GM21737 (cell line): ENCODE measurements around the gene MIR17HG.
A peak's percentile ranks its signal among the peaks of the same experiment; 100 is the strongest.

Source experiments
- ATAC-seq: cut with Tn5 transposase; IDR thresholded peaks from one replicate; pipeline ENCODE4 v1.9.1; 2021; ENCODE audit warnings: mild to moderate bottlenecking, moderate library complexity; ENCODE audit not compliant: unreplicated experiment

MIR17HG gene

GRCh38 chr13:91368101-91368500, 20.6 kb downstream of the MIR17HG start:
- ATAC-seq = no peak

DNA sequence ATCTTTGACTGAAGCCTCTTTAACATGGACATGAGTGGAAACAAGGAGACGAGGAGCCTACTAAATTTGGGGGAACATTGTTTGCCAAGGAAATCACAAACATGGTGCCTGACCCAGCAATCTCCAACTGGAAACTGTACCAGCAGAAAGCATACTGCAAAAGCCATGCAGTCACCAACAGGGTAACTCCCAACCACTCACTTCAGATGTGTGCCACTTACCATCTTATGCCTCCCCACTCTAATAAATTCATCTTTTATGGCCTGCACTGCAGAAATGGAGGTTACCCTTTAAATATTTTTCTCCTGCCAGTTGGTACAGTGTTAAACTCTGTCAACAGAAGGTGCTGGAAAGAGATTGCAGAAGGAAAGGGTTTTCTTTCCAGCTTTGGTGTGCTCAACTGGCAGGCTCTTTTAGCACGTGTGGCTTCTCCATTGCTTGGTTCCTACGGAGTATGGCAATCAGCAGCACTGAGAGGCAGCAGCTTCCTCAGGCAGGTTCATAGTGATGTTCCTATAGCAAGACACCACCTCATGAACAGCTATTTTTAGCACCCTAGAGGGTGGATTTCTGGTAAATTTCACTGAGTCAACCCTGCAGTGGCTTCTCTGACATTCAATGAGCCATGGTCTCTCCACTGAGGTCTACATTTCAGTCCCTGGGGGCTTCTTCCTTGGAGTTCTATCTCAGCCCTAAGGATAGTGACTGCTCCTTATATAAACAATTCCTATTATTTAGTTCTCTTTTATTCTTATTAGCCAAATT, 21.4 kb downstream of the MIR17HG start:
- ATAC-seq = no peak

DNA sequence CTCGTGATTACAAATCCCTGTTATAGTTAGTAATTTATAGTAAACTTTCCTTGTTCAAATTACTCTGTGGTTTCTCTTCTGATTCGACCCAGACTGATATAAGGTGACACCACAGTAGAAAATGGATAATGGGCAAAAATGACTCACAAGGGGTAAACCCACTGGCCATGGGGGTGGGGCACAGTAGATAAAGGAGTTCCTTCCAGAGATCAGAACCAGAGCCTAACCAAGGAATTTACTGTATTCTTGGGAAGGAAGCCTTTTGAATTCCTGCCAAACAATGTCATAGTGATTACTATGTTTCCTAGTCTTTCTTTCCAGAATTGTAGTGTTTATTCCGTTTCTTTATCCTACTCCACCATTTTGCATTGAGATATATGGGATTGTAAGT, 21.9 kb downstream of the MIR17HG start:
- no peak for ATAC-seq

- ATAC-seq = no peak
Observed at GRCh38 chr13:91370501-91370900, 23.0 kb downstream of the MIR17HG start.

GRCh38 chr13:91372911-91373310, 25.4 kb downstream of the MIR17HG start:
- ATAC-seq = no peak

GRCh38 chr13:91375116-91375729, 27.7 kb downstream of the MIR17HG start:
- peak; percentile 94 for ATAC-seq

- no peak for ATAC-seq
Observed at GRCh38 chr13:91381371-91381770, 33.9 kb downstream of the MIR17HG start.

DNA sequence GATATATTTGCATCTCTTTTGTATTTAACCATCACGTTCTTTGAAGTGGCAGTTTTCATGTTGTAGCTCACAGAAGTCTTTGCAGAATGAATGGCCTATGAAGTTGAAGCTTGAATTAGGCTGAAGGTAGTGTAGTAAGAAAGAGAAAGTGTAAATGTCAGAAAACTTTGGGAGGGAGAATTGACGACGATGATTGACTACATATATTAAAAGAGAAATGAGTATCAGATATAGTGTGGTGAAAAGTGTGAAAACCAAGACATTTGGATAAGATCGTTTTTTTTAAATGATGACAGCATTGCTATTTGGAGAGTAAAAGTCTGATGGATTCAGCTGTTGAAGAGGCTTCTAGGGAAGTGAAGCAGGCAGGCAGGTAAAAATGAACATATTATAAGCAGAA, 36.3 kb downstream of the MIR17HG start:
- ATAC-seq = no peak

DNA sequence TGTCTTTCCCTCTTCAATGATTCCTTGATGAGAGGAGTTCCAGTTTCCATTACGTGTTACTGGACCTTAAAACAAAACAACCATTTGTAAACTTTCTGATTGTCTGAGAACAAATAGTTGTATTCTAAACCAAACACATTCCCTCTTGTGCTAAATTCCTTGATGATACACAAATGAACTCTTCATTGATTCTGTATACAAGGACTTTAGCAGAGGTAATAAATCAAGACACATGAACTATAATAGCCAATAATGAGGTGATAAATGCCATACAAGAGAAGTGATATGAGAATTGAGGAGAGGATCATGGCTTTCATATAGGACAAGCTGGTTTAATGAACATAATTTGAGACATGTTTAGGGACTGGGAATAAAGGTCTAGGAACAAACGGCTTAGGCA, 37.4 kb downstream of the MIR17HG start:
- ATAC-seq = no peak

GRCh38 chr13:91389186-91389585, 41.7 kb downstream of the MIR17HG start:
- no peak for ATAC-seq

- no peak for ATAC-seq
Observed at GRCh38 chr13:91397595-91397994, 50.1 kb downstream of the MIR17HG start.

DNA sequence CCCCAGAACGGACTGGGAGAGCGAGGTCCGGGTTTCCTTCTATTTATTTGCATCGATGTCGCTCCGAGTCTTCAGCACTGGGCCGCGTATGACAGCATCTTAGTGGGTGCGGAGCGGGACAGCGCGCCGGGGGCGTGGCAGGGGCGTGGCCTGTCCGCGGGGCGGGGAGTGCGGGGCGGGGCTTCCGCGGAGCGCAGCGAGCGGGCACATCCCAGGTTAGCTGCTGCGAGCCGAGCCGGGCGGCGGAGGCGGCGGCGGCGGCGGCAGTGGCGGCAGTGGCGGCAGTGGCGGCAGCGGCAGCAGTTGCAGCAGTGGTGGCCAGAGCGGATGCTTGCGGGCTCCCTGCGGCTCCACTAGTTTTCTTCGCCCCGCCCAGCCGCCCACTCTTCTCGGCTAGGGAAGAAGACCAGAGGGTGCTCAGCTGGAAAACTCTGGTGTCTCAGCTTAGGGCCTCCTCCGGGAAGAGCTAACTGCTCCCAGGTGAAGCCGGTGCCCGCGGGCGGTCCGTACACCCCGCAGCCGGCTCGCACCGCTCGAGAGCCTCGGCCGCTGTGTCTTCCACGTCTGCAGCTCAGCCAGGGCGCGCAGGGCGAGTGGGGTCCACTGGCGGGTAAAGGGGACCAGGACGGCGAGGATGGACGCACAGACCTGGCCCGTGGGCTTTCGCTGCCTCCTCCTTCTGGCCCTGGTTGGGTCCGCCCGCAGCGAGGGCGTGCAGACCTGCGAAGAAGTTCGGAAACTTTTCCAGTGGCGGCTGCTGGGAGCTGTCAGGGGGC, 51.1 kb downstream of the MIR17HG start, which contains the start of gene GPC5:
GPC5 (plus strand) TSS at position 209 of the 776 bp plus-strand sequence.
- peak; percentile 96 for ATAC-seq

DNA sequence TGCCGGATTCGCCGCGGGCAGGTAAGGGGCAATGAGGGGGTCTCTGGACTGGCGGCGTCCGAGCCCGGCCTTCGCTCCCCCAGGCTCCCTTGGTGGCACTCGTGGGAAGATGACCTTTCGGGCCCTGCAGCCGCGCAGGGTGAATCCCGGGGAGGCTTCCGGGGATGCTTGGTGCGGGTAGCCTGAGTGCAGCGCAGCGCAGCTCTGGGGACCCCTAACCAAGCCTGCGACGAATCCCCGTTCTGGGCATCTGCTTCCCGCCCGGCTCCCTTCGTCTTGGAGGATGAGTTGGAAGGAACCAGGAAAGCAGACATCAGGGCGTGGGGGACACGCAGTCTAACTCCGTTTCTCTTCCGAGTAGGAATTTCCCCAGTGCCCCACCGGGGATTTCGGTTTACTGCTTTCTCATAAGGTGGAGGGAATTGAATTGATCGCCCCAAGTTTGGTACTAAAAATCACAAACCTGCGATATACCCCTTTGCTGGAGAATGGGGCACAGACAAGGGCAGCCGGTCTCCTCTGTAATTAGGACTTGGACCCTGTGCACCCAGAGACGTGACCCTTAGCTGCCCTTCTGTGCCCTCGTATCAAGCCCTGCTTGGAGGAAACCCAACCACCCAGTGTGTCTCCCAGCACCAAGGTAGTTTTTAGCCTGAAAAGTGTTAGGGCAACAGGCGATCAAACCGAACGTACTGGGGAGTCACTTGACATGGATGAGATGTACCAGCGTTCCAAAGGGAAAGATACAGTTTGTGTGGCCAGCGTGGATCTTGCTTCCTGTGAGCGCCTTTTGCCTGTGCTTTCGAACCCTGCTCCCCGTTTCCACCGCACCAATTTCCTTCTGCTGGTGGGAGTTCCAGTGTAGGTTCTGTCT, 51.9 kb downstream of the MIR17HG start:
- no peak for ATAC-seq

DNA sequence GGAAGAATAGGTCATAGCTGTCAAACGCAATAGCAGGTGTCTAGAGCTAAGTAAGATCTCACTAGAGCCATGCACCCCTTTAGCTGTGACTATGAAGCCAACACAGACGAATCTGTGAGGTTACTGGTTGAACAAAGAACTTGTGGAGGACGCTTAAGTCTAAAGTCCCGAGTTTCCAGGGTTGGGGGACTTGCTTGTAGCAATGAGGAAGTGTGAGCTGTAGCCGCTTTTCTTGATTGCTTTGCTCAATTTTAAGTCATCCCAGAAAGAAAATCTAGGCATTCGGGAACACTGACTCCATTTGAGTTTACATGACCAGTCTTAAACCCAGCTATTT, 52.5 kb downstream of the MIR17HG start:
- no peak for ATAC-seq

DNA sequence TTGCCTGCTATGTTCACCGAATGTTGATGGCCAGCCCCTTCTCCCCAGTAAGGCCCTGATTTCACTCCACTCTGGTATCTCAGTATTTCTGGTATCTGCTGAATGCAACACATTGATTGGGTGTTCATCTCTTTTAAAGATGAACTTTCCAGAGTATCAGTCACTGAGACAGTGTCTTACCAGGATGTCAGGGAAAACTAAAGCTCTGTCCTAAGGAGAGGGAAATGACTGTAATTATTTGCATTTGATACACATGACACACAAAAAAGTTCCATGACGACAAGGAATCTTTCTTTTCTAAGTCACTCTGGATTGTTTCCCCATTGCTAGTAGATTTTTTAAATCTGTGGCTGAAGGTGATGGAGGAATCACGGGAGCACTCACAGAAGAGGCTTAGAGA, 53.2 kb downstream of the MIR17HG start:
- no peak for ATAC-seq

GRCh38 chr13:91401920-91402319, 54.4 kb downstream of the MIR17HG start:
- ATAC-seq = no peak
